ENCODE measurements around the gene POMP.

The POMP gene, protein sequence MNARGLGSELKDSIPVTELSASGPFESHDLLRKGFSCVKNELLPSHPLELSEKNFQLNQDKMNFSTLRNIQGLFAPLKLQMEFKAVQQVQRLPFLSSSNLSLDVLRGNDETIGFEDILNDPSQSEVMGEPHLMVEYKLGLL

DNA sequence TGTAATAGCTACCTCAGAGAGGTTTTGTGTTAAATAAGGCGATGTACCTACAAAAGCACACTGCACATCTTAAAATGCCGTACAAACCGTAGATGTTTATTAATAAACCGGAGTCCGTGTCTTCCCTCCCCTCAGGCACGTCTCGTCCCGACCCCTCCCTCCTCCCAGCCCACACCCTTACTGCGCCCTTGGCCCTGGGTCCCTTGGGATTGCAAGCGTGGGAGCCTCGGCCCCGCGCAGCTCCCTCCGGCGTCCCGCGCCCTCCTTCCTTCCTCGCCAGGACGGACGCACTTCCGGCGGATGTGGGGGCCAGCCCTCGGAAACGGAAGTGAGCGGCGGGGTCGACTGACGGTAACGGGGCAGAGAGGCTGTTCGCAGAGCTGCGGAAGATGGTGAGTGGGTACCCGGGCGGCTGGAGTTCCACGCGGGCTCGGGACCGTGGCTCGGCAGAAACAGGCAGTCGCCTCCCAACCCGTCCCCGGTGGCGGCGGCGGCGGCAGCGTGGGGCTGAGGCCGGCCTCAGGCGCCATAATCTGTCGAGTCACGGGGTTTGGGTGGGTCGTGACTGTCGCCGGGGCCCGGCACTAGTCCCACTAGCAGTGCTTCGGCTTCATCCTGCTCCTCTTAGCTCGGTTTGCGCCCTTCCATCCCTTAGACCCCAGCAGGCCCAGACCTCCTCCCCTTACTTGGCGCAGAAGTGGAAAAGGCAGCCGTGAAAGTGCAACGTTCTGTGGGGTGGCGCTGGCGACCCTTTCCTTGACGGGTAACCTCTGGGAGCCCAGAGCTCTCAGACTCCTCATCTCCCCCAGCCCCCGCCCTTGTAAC lies at the start of gene POMP:
POMP (plus strand) TSS at position 335 of the 825 bp plus-strand sequence; CDS start at position 390, 55 bp downstream.
- peak; percentile 96 for DNase-seq (ENCODE audit: low read depth, low spot score)

DNA sequence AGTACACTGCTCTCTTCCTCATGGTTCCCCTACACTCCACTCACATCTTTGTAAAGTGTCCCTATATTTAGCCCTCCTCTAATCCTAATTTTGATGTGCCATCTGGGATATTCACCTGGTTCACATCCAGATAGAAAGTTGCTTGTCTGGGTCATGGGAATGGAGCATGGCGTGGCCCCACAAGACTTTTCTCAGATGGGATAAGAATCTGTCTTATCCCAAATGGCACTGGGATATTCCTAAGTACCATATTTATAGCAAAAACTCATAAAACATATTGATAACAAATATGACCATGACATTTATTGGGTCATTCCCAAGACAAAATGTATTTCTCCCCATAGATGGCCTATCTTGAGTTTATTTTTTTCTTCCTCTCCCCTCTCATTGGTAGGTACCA lies 49.5 kb upstream of the POMP start:
- DNase-seq (ENCODE audit: low read depth, low spot score): no peak

DNA sequence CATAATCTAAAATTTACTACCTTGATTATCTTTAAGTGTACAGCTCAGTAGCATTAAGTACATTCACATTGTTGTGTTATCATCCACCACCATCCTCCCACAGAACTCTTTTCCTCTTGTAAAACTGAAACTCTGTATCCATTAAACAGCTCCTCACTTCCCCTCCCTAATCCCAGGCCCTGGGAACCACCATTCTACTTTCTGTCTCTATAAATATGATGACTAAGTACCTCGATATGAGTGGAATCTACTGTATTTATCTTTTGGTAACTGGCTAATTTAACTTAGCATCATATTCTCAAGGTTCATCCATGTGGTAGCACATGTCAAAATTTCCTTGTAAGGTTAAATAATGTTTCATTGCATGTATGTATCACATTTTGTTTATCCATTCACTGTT lies 49.0 kb upstream of the POMP start:
- peak; percentile 8 for DNase-seq (ENCODE audit: low read depth, low spot score)

DNA sequence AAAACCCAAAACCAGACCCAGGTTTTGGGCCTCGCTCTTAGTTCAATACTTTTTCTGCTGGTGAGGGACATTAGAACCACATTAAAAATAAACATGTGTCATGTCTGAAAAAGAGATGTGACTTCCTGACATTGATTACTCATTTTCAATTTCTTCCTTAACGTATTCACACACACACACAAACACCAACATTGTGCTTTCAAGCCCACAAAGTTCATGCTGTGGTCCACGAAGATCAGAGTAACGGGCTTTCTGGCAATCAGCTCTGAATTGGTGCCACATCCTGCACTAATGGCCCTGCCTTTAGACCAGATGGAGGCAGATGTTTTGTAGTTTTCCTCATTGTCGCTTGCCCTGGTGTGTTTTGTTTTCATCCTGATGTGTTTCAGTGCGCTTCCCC lies 47.9 kb upstream of the POMP start:
- DNase-seq (ENCODE audit: low read depth, low spot score): no peak

DNA sequence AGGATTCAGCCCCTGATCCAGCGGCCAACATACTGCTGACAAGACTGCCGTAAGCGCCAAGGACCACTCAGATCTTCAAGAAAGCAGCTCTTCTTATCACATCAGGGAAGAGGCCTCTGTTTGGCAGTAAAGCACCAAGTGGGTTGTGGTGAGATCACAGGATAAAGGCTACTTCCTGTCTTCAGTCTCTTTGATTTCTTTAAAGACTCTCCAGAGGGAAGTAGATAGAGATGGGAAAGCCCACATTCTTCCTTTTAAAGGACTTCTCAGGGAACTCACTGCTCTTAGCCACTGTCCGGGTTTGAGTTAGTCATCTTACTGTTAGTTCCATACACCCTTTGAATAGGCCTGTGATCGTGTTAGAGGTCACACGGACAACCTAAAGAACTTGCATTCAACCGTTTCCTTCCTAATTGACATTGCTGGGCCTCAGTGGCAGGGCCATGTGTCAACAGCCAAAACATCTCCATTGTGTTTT lies 47.2 kb upstream of the POMP start:
- DNase-seq (ENCODE audit: low read depth, low spot score): no peak

DNA sequence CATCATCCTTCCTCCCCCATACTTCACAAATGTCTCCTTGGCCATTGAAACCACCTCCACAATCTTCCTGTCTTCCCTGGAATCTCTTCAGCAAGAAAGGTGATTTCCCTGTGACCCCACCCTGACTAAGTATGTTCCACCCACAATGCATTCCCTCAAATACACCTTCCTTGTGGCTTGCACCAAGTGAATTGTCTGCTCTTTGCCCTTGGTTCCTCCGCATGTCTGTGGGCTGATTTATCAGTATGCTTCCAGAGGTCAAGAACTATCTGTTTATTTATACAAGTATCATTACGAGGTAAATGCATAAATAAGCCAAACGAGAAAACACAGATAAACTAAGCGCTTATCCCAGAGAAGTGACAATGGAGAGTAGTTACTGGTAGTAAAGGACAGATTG lies 45.4 kb upstream of the POMP start:
- no peak for DNase-seq (ENCODE audit: low read depth, low spot score)

DNA sequence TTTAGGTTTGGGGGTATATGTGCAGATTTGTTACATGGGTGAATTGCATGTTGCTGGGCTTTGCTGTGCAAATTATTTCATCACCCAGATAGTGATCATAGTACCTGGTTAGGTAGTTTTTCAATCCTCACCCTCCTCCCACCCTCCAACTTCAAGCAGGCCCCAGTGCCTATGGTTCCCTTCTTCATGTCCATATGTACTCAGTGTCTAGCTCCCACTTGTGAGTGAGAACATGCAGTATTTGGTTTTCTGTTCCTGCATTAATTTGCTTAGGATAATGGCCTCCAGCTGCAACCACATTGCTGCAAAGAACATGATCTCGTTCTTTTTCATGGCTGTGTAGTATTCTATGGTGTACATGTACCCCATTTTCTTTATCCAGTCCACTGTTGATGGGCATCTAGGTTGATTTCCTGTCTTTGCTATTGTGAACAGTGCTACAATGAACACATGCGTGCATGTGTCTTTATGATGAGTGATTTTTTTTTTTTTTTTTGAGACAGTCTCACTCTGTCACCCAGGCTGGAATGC lies 42.9 kb upstream of the POMP start:
- no peak for DNase-seq (ENCODE audit: low read depth, low spot score)

DNA sequence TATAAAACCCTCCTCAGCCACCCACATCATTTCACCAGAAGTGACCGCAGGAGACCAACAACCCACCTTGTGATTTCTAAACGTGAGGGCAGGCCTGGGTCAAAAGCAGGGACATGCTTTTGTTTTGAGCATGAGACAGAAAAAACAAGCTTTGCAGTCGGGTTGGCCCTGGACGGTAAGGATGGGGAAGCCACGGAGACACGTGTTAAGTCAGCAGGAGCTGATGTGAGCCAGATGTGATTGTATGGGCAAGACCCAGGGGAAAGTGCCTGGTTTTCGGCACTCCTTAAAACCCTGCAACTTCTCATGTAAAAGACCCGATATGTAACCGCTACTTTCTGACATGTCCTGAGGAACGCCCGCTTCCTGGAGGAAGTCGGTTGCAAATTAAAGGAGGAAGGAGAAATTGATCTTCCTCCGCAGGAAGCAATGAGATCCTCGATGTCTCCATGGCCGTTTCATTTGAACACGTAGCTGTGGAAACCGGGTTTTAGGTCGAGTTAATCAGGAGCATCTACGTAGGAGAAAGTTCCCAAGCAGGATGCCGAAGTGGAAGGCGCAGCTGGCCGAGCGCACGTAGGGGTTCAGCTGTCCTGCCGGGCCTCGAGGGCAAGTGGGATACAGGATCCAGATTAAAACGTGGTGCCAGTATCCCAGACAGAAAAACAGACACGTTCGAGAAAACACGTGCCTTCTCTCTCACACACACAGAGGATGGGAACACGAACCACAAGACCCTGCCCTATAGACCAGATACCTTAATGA lies 40.5 kb upstream of the POMP start:
- DNase-seq (ENCODE audit: low read depth, low spot score): no peak

DNA sequence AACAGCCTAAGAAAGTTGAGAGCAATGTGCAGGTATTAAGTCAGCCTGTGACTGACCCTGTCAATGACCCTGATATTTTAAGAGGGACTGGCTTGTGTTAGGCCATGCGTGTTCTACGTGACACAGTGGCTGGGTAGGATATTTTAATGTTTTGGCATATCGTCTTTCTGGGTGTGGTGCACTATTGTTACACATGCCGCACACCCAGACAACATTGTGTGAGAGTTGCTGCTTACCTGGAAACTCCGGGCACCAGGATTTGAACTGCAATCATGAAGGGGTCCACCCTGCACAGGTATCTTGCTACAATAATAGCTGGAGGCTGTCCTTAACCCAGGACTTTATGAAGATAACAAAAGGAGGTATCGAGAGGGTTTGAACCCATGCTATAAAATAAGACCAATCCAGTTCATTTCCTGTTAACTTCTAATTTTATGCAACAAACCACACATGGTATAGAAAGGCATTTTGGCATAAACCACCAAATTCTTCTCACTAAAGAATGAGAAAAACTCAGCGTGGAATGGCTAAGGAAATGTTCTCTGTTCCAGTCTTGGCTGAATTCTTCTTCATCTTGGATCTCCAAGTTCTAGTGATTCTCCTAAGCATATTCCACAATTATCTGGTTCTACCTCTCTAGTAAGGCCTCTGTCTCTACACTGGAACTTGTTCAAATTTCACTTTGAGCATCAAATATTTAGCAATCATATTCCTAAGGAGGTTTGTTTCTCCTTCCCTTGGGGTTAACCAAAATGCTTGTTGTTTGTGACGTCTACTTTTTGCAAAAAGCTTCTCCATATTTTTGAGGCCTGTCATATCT lies 38.7 kb upstream of the POMP start:
- DNase-seq (ENCODE audit: low read depth, low spot score): no peak

DNA sequence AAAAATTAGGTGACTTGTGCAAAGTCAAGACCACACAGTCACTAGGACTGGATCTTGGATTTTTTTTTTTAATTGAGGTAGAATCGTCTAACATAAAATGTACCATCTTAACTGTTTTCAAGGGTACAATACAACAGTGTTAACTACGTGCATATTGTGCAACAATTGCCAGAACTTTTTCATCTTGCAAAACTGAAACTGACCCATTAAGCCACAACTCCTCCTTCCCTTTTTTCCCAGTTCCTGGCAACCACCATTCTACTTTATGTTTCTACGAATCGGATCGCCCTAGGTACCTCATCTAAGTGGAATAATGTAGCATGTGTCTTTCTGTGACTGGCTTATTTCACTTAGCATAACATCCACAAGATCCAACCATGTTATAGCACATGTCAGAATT lies 37.5 kb upstream of the POMP start:
- DNase-seq (ENCODE audit: low read depth, low spot score): no peak

DNA sequence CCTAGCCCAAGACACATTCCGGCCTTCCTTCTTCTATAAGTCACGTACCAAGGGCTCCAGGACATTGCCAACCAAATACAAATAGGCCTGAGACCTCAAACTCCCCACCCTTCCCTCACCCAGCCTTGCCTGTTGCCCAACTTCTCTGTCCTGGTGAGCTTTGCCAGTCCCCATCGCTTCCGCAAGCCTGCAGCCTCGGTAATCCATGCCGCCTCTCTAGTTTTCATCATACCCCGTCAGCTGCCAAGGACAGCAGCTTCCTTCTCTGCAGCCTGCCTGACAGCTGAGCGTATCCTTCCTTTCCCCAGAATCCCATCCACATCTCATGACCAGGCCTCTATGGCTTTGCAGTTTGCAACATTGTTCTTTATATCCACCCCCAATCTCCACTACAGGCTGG lies 36.6 kb upstream of the POMP start:
- no peak for DNase-seq (ENCODE audit: low read depth, low spot score)

DNA sequence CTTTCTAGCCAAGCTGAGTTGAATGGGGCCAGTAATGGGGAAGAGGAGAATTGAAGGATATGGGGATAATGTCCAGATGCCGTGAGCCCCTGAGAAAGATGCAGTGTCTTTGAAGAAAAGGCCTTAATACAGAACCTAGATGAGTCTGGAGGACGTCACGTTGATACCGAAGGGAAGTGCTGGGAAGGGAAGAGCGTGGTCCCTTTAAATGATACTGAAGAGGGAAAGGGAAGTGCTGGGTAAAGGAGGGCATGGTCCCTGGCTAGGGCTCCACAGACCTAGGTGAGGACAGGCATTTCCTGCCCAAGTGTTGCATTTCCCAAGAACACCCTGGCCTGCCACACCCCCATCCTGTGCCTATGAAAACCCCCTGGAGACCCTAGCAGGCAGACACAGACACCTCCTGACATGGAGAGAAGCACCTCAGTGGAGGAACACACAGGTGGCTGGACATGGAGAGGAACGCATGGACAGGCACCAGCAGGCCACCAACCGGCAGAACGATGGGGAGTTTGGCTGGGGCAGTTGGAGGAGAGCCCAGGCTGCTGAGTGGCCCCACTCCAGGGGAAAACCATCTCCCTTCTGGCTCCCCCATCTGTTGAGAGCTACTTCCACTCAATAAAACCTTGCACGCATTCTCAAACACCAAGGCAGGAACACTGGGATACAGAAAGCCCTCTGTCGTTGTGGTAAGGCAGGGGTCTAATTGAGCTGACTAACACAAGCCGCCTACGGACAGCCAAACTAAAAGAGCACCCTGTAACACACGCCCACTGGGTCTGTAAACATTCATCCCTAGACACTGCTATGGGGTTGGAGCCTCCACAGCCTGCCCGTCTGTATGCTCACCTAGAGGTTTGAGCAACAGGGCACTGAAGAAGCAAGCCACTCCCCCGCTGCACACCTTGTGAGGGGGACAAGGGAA lies 34.9 kb upstream of the POMP start:
- DNase-seq (ENCODE audit: low read depth, low spot score): no peak

DNA sequence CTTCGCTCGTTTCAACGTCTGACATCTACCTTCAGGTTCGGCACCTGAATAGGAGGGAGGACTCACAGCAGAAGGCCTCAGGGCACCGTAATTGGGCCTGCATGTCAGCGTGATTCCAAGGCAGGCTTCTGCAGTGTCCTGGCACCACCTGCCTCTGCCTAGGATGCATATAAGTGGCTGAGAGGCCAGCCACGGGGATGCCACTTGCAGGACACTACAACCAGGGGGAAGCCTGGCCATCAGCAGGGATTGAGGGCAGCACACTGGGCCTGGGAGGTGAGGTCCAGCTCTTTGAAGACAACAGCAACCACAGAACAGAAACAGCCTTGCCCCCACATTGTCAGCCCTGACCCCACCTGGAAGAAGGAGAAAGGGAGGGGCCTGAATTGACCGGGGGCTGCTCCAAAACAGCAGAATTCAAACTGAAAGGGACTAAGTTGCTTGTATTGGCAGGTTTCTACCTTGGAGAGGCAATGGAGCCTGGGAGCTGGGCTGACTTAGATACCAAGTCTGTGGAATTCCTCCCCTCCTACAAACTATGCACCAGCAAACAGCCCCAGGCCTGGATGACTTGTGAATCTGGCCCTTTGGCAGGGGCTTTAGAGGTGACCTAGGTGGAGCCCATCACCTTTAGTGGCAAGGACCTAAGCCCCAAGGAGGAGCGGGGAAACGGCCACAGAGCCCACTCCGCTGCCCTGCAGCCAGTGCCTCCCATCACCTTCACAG lies 34.1 kb upstream of the POMP start:
- no peak for DNase-seq (ENCODE audit: low read depth, low spot score)

DNA sequence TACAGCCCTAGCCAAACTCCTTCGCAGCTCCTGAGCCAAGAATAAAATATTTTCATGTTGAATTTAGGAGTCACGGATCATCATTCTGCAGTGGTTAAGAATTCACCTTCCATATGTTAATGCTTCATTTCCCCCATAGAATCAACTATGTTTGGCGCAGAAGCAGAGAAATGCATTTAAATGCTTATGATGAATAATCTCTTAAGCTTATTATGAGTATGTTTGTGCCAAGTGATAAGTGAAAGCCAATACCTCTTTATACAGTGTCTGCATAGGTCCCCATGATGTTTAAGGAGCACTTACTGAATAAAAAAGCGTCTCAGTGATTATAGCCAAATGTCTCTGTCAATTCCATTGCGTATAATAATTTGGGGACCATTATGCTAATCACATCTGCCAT lies 32.7 kb upstream of the POMP start:
- no peak for DNase-seq (ENCODE audit: low read depth, low spot score)

DNA sequence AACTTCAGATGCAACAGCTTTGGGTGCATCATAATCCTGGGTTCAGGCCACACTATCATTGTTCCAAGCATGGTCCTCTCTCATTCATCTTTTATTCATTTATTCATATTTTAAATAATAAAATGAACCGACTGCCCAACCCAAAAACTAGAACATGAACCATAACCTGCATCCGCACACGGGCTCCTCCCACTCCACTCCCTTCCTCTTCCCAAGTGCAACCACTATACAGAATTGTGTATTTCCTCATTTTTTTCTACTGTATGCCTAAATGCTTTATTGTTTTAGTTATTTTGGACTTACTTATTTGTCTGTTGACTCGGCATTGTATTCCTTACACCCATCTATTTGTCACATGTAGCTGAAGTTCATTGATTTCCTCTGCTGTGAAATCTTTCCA lies 30.7 kb upstream of the POMP start:
- DNase-seq (ENCODE audit: low read depth, low spot score): no peak

DNA sequence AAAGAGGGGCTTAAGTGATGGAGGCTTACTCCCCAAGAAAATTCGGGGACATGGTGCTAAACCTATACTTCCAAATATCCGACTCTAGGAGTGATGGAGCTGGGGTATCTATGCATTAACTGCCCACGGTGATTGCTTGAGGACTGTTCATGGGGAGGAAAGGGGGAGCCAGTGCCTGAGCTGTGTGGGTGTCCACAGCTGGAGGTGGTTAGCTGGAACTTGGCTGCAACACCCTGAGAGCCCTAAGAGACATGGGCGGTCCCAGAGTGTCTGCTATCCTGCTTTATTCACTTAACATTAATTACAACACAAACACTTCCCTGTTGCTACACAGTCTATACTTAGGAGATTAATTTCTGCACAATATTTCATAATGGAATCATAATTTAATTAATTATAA lies 28.1 kb upstream of the POMP start:
- no peak for DNase-seq (ENCODE audit: low read depth, low spot score)

DNA sequence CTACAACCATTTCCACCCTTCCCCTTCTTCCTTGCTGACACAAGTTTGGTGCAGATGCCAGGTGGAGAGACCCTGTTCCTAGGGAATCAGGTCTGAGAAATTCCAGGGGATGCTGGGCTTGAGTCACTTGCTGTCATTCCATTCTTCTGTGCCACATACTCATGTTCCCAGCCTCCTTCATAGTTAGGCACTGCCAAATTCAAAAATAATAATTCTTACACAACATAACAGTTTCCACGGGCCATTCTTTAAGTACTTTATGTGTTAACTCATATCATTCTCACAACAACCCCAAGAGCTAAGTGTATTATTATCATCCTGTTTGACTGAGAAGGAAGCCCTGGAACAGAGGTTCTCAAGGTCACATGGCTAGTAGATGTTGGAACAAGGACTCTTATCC lies 27.1 kb upstream of the POMP start:
- no peak for DNase-seq (ENCODE audit: low read depth, low spot score)

DNA sequence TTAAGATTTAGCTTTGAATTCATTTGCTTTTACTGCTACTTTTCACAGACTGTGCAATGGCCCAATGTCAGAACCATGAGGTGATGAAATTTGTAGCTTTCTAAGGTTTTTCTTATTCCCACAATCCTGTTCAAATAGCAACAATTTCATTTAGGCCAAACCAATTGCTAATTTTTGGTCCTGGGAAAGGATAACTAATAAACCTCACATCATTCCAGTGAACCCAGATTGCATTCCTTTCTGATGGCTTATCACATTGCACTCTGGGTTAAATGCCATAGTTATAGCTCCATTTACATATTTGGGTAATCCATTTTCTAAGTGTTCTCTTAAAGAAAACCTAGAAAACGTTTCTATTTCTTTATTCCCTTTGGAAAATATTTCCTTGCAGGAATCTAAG lies 22.9 kb upstream of the POMP start:
- DNase-seq (ENCODE audit: low read depth, low spot score): peak; percentile 52

DNA sequence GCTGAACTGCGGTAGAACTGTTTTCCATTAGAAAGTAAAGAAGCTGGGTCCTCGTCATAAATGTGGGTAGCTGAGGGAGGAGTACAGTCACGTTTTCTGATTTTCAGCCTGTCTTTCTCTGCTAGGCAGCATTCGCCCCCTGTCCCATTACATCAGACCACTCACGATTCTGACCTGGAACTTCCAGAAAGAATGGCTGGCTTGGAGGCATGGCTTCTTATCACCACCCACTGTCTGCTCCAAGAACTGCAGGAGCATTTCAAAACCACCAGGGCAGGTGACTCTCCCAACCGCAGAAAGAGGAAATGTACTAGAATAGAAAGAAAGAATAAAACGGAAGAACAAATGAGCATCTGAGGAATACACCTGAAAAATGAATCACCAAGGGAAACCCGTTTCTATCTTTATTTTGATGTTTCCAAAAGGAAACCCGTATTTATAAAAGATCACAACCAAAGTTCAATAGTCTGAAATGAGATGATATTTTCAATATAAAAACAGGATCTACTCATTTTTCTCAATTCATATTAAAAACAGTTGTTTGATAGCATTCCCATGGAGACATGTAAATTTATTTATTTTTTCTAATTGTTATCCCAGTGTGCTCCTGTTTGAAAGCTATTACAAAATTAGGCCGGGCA lies 22.1 kb upstream of the POMP start:
- DNase-seq (ENCODE audit: low read depth, low spot score): peak; percentile 80

Measured in astrocyte of the hippocampus (primary cell).